MCF 10A (cell line): Measurements from ENCODE around the gene SLC6A17. TPM values are rescaled to one million over a fixed set of nuclear protein-coding genes. Genes with fewer than 3 reads are reported as not detected.

Source experiments
- BruUV-seq: library from RNA; stranded (reverse); fragments of 400-500 nt; replicated peaks from 2 replicates; lab custom pipeline; 2021; lab: Mats Ljungman, UMichigan
- CTCF ChIA-PET: fragments of 300-600 bp; sonication (Branson Sonifier 250); formaldehyde crosslinking; extraction: SDS; loops from one replicate; lab custom pipeline; 2021; ENCODE audit warnings: antibody characterized with exemption, inconsistent platforms; lab: Yijun Ruan, JAX
- POLR2A ChIA-PET: fragments of 300-600, 350-650 bp; sonication (Branson Sonifier 250); formaldehyde crosslinking; extraction: SDS; loops from one replicate; lab custom pipeline; 2020; ENCODE audit warnings: antibody characterized with exemption, inconsistent platforms; lab: Yijun Ruan, JAX
- DNase-seq: peaks from one replicate; pipeline ENCODE4 v3.0.0-alpha.2; 2018; ENCODE audit not compliant: unreplicated experiment
- H3K27ac Mint-ChIP-seq: one replicate; pipeline ENCODE4 v1.8.0; 2022; ENCODE audit warnings: mild to moderate bottlenecking, low read depth, mixed read lengths; ENCODE audit not compliant: unreplicated experiment
- H3K27me3 Mint-ChIP-seq: one replicate; pipeline ENCODE4 v1.8.0; 2022; ENCODE audit warnings: mixed read lengths; ENCODE audit not compliant: insufficient read depth, unreplicated experiment
- H3K36me3 Mint-ChIP-seq: one replicate; pipeline ENCODE4 v1.8.0; 2022; ENCODE audit warnings: mild to moderate bottlenecking, moderate library complexity, mixed read lengths; ENCODE audit not compliant: insufficient read depth, unreplicated experiment
- H3K4me1 Mint-ChIP-seq: one replicate; pipeline ENCODE4 v1.8.0; 2022; ENCODE audit warnings: mixed read lengths; ENCODE audit not compliant: insufficient read depth, unreplicated experiment
- H3K4me3 Mint-ChIP-seq: one replicate; pipeline ENCODE4 v1.8.0; 2022; ENCODE audit warnings: mild to moderate bottlenecking, moderate library complexity, mixed read lengths; ENCODE audit not compliant: unreplicated experiment
- H3K9me3 Mint-ChIP-seq: one replicate; pipeline ENCODE4 v1.8.0; 2022; ENCODE audit warnings: mixed read lengths; ENCODE audit not compliant: unreplicated experiment
- CTCF ChIP-seq: fragments of 200-600 bp; IDR thresholded peaks from one replicate; pipeline ENCODE4 v1.8.0; 2022; ENCODE audit warnings: antibody characterized with exemption, mild to moderate bottlenecking; ENCODE audit not compliant: unreplicated experiment
- intact Hi-C: fragments of 100-400 bp; cut with micrococcal nuclease; formaldehyde crosslinking; loops from 2 replicates; pipeline ENCODE4 v1.14.1; 2022
- total RNA-seq: library from RNA; stranded (reverse); gene quantifications from 2 replicates; pipeline ENCODE4 v1.2.3, GENCODE V29; 2022

Gene SLC6A17
- total RNA-seq, 1 experiment from 2014 or later, result not detected

DNA sequence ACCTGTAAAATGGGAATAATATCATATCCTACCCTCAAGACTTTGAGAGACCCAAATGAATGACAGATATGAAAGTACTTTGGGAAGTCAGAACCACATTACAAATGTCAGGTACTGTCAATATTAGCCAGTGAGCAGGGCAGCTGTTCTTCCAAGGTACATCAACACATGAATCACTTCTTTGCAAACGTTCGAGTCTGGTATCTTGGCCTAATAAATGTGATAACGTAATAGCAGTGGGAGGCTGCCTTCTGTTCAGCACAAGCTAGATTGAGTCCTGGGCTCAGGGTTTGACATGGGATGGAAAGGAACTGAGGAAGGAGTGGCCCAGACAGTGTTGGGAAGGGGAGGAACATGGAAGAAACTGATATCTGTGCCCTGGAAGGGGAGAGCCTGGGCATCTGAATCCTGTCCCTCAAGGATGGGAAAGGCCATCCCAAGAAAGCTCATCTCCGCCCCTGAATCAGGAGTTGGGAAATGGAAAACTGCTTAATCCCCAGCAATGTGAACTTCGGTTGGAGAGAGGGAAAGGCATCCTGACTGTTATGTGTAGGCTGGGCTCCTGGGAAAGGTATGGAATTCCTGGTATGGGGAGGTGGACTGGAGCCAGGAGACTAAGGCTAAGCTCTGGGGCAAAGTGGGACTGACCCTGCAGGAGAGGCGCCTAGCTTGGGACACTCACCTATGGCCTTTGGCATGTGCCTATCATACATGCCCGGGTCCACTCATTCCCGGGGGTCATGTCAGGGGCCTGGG, 74.1 kb downstream of the SLC6A17 start:
- CTCF ChIA-PET, result interaction anchor here (0.6 to 1.8 kb wide), 7 partner anchors 16 to 451 kb away, joined by 3 to 10 read pairs (median 6); no protein-coding TSS in a partner anchor
- no peaks in the 10 kb centered on the region for H3K9me3 Mint-ChIP-seq

GRCh38 chr1:110225212-110225611, 74.9 kb downstream of the SLC6A17 start:
- H3K27ac Mint-ChIP-seq, result no peak overlapping the region
- CTCF ChIA-PET, result interaction anchor here (0.6 to 1.8 kb wide), 5 partner anchors 17 to 137 kb away, joined by 3 to 10 read pairs (median 8); no protein-coding TSS in a partner anchor
- H3K36me3 Mint-ChIP-seq, result no peaks in the 10 kb centered on the region
- POLR2A ChIA-PET, result interaction anchor here (1.2 to 1.5 kb wide), 2 partner anchors 85 to 113 kb away, joined by 3 read pairs; no protein-coding TSS in a partner anchor
- no peaks in the 10 kb centered on the region for H3K9me3 Mint-ChIP-seq
- no peak for DNase-seq
- H3K27me3 Mint-ChIP-seq, result no peaks in the 10 kb centered on the region
- BruUV-seq, result no TSS peak
- H3K4me3 Mint-ChIP-seq, result no peak overlapping the region
- peaks cover 16% of the 10 kb centered on the region for H3K4me1 Mint-ChIP-seq
- no peak for TF ChIP-seq CTCF
- intact Hi-C loops, result no loop called here

More for the DNA sequence above, 74.1 kb downstream of the SLC6A17 start:
- Mint-ChIP-seq H3K4me1 (peaks cover 9% of the 10 kb centered on the region), H3K4me3 (no peak overlapping the region), H3K27ac (no peak overlapping the region), H3K36me3 (no peaks in the 10 kb centered on the region), H3K27me3 (no peaks in the 10 kb centered on the region)
- no peak for DNase-seq
- BruUV-seq, result no TSS peak
- POLR2A ChIA-PET, result interaction anchor here (1.2 to 1.5 kb wide), 2 partner anchors 86 to 114 kb away, joined by 3 read pairs; no protein-coding TSS in a partner anchor
- intact Hi-C loops, result no loop called here
- no peak for TF ChIP-seq CTCF

- H3K36me3 Mint-ChIP-seq, result no peaks in the 10 kb centered on the region
- BruUV-seq, result no TSS peak
- TF ChIP-seq CTCF, result no peak
- H3K27ac Mint-ChIP-seq, result no peak overlapping the region
- H3K4me1 Mint-ChIP-seq, result peaks cover 16% of the 10 kb centered on the region
- H3K27me3 Mint-ChIP-seq, result no peaks in the 10 kb centered on the region
- ChIA-PET POLR2A (no interaction called here), CTCF (interaction anchor here (0.6 to 0.8 kb wide), 2 partner anchors 18 to 21 kb away, joined by 3 read pairs; no protein-coding TSS in a partner anchor)
- H3K9me3 Mint-ChIP-seq, result no peaks in the 10 kb centered on the region
- DNase-seq, result no peak
- H3K4me3 Mint-ChIP-seq, result no peak overlapping the region
- intact Hi-C loops, result no loop called here
Observed at GRCh38 chr1:110225756-110226404, 75.6 kb downstream of the SLC6A17 start.

DNA sequence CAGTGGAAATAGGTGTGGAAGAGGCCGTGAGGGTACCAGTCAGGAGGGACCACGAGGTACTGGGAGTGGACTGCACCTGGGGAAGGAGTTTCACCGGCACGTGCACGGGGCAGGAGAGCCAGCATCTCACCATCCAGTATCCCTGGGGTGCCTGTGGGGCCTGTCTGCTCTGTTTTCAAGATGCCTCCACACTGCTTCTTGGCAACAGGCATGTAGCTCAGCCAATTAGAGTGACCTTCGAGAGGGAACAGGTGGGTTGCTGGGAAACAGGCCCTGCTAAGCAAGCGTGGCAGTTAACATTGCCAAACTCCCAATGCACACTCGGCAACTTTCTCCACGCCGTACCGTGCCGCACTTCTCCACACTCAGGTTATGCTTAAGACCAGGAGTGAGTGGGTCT, 77.5 kb downstream of the SLC6A17 start:
- ChIA-PET POLR2A (no interaction called here), CTCF (interaction anchor here (0.6 to 2.3 kb wide), 10 partner anchors 20 to 329 kb away, joined by 3 to 11 read pairs (median 4); no protein-coding TSS in a partner anchor)
- Mint-ChIP-seq H3K27ac (no peak overlapping the region), H3K9me3 (no peaks in the 10 kb centered on the region), H3K4me1 (peaks cover 16% of the 10 kb centered on the region), H3K27me3 (no peaks in the 10 kb centered on the region), H3K4me3 (no peak overlapping the region), H3K36me3 (no peaks in the 10 kb centered on the region)
- DNase-seq, result no peak
- BruUV-seq, result no TSS peak
- TF ChIP-seq CTCF, result no peak
- intact Hi-C loops, result no loop called here
